B cell (primary cell): ENCODE measurements around the gene FBXO7. TPM values are rescaled to one million over a fixed set of nuclear protein-coding genes. Genes with fewer than 3 reads are reported as not detected.

Experiments used
- ATAC-seq: fragments of 200-7000 bp; cut with Tn5 transposase; one replicate; pipeline ENCODE4 v1.10.0; 2021; ENCODE audit warnings: low read depth, mild to moderate bottlenecking, moderate number of reproducible peaks, moderate library complexity
- CTCF ChIA-PET: fragments of 350-600 bp; sonication (Branson Sonifier 250); formaldehyde crosslinking; loops from one replicate; lab custom pipeline; 2021; ENCODE audit warnings: antibody characterized with exemption, inconsistent platforms; lab: Charles Lee
- POLR2A ChIA-PET: fragments of 350-600 bp; sonication (Branson Sonifier 250); formaldehyde crosslinking; loops from one replicate; lab custom pipeline; 2021; ENCODE audit warnings: antibody characterized with exemption; lab: Charles Lee
- DNase-seq: peaks from one replicate; pipeline ENCODE4 v3.0.0; 2013
- H2AFZ ChIP-seq: 2 replicates; pipeline ENCODE4 v1.6.1; 2012; ENCODE audit warnings: mild to moderate bottlenecking, low read depth, low read length; ENCODE audit not compliant: insufficient read depth, poor library complexity, severe bottlenecking
- H3K27ac ChIP-seq, 2 donors: 1 replicate in 1 of 2; 2 replicates in 1 of 2; pipeline ENCODE4 v1.5.1; 2012 to 2013; ENCODE audit warnings: low read length in 2 of 2, mild to moderate bottlenecking in 2 of 2, moderate library complexity in 1 of 2
- H3K27me3 ChIP-seq, 4 experiments: fragments of 200-600 bp in 1 of 4; sonication (generic) in 1 of 4; replicated peaks in 1 of 4; 1 replicate in 2 of 4; 2 replicates in 2 of 4; pipeline versions ENCODE4 v1.6.1 to v1.7.0; 2013 to 2016; ENCODE audit warnings: low read length in 3 of 4, mild to moderate bottlenecking in 2 of 4, mixed read lengths in 1 of 4, moderate library complexity in 1 of 4; ENCODE audit not compliant: insufficient read depth in 4 of 4, control insufficient read depth in 3 of 4; ENCODE audit errors: control extremely low read depth in 1 of 4
- H3K36me3 ChIP-seq, 2 experiments: replicated peaks in 1 of 2; 1 replicate in 1 of 2; 2 replicates in 1 of 2; pipeline versions ENCODE4 v1.6.1 to v1.7.1; 2013; ENCODE audit warnings: low read length in 1 of 2; ENCODE audit not compliant: insufficient read depth in 2 of 2, control insufficient read depth in 1 of 2; ENCODE audit errors: control extremely low read depth in 1 of 2, extremely low read depth in 1 of 2
- H3K4me1 ChIP-seq, 2 donors: fragments of 200-600 bp in 1 of 2; sonication (generic) in 1 of 2; 1 replicate in 1 of 2; 2 replicates in 1 of 2; pipeline versions ENCODE4 v1.5.1 to v1.6.1; 2013 to 2017; ENCODE audit warnings: low read length in 2 of 2; ENCODE audit not compliant: control insufficient read depth in 2 of 2, insufficient read depth in 2 of 2
- H3K4me2 ChIP-seq: replicated peaks from 2 replicates; pipeline ENCODE3; 2012; ENCODE audit warnings: mild to moderate bottlenecking, low read depth, low read length; ENCODE audit not compliant: poor library complexity, severe bottlenecking
- H3K4me3 ChIP-seq, 5 experiments: fragments of 200-600 bp in 1 of 5; sonication (generic) in 1 of 5; 1 replicate in 3 of 5; 2 replicates in 2 of 5; pipeline versions ENCODE4 v1.5.1 to v1.7.0; 2011 to 2016; ENCODE audit warnings: low read length in 4 of 5, mild to moderate bottlenecking in 4 of 5, low read depth in 2 of 5, control low read depth in 1 of 5, moderate library complexity in 1 of 5; ENCODE audit not compliant: insufficient read depth in 1 of 5; ENCODE audit errors: control extremely low read depth in 1 of 5, extremely low read depth in 1 of 5
- H3K79me2 ChIP-seq: fragments of 200-600 bp; sonication (generic); one replicate; pipeline ENCODE4 v1.6.0; 2016; ENCODE audit warnings: low read length; ENCODE audit not compliant: control insufficient read depth, insufficient read depth
- H3K9ac ChIP-seq: fragments of 200-600 bp; sonication (generic); 2 replicates; pipeline ENCODE4 v1.6.1; 2017; ENCODE audit warnings: mild to moderate bottlenecking, low read length, moderate library complexity
- H3K9me3 ChIP-seq, 3 donors: one replicate each; pipeline versions ENCODE4 v1.6.1 to v1.7.1; 2013; ENCODE audit warnings: low read length in 2 of 3; ENCODE audit not compliant: control insufficient read depth in 2 of 3, insufficient read depth in 1 of 3; ENCODE audit errors: control extremely low read depth in 1 of 3
- H4K20me1 ChIP-seq: 2 replicates; pipeline ENCODE4 v1.6.0; 2012; ENCODE audit warnings: mild to moderate bottlenecking, low read length; ENCODE audit not compliant: insufficient read depth, control insufficient read depth, poor library complexity, severe bottlenecking
- H3K27ac Mint-ChIP-seq: one replicate; pipeline ENCODE4 v1.8.0; 2021; ENCODE audit warnings: mixed read lengths
- H3K27me3 Mint-ChIP-seq: one replicate; pipeline ENCODE4 v1.8.0; 2021; ENCODE audit warnings: mixed read lengths
- H3K4me1 Mint-ChIP-seq: one replicate; pipeline ENCODE4 v1.8.0; 2021; ENCODE audit warnings: mixed read lengths
- H3K4me3 Mint-ChIP-seq: one replicate; pipeline ENCODE4 v1.8.0; 2021; ENCODE audit warnings: mixed read lengths
- H3K9me3 Mint-ChIP-seq: one replicate; pipeline ENCODE4 v1.8.0; 2022; ENCODE audit warnings: mixed read lengths; ENCODE audit not compliant: insufficient read depth
- CTCF ChIP-seq: fragments of 200-600 bp; IDR thresholded peaks from one replicate; pipeline ENCODE4 v1.8.0; 2022; ENCODE audit warnings: antibody characterized with exemption, mild to moderate bottlenecking
- EZH2 ChIP-seq: IDR thresholded peaks from 2 replicates; pipeline ENCODE4 v1.6.1; 2012; ENCODE audit warnings: borderline replicate concordance, low read depth, mild to moderate bottlenecking, moderate library complexity, low read length; ENCODE audit not compliant: insufficient read depth, poor library complexity, severe bottlenecking
- WGBS: methylation state at CpG from one replicate; pipeline ENCODE4 v1.1.5; 2013; ENCODE audit warnings: missing lambda C conversion rate; ENCODE audit not compliant: insufficient coverage; 5-methylcytosine and 5-hydroxymethylcytosine counted together
- intact Hi-C: fragments of 100-400 bp; cut with micrococcal nuclease; formaldehyde crosslinking; loops from one replicate; pipeline ENCODE4 v1.10.0; 2022
- polyA plus RNA-seq: library from polyadenylated mRNA; depleted of rRNA; stranded (reverse); fragments of >200 nt; gene quantifications from 2 replicates; pipeline ENCODE4 v1.2.3, GENCODE V29; 2012
- total RNA-seq, 2 donors: library from RNA; stranded (reverse); fragments of 120-200 nt in 1 of 2; gene quantifications; 1 replicate in 1 of 2; 2 replicates in 1 of 2; pipeline versions ENCODE4 v1.2.3 to v1.2.4, GENCODE V29; 2013 to 2022

Gene FBXO7
- total and polyA plus RNA-seq, 2 donors (not counting 1 experiment from before 2014, with no cell fraction given): 66.2 to 106 TPM

- ChIA-PET POLR2A (no interaction called here), CTCF (interaction anchor here (1.0 kb wide), 1 partner anchor 9 kb away, joined by 3 read pairs; no protein-coding TSS in a partner anchor)
- no peak overlapping the region for H3K4me2 ChIP-seq
- H2AFZ ChIP-seq: no peak overlapping the region
- no peaks in the 10 kb centered on the region for H4K20me1 ChIP-seq
- H3K9ac ChIP-seq: no peak overlapping the region
- no peaks in the 10 kb centered on the region for H3K79me2 ChIP-seq
- ATAC-seq (no peak), DNase-seq (no peak)
- H3K4me1 ChIP-seq: no peaks in the 10 kb centered on the region
- H3K27ac ChIP-seq: no peak overlapping the region
- intact Hi-C loops: no loop called here
- WGBS: 100% methylated on average over 1 of the region's 5 CpGs
- Mint-ChIP-seq H3K27me3 (peaks cover 3% of the 10 kb centered on the region), H3K4me1 (no peaks in the 10 kb centered on the region), H3K4me3 (no peak overlapping the region), H3K27ac (no peak overlapping the region), H3K9me3 (no peaks in the 10 kb centered on the region)
- peaks cover 0 to 5% (median 0%) of the 10 kb centered on the region in 3 donors for H3K9me3 ChIP-seq
- no peak overlapping the region for H3K4me3 ChIP-seq
- no peak for TF ChIP-seq EZH2
- TF ChIP-seq CTCF: no peak
- H3K36me3 ChIP-seq: no peaks in the 10 kb centered on the region
- H3K27me3 ChIP-seq: no peaks in the 10 kb centered on the region
These were observed 44.2 kb downstream of the FBXO7 start for GRCh38 chr22:32518848-32519247.

GRCh38 chr22:32520612-32521011 is 46.0 kb downstream of the FBXO7 start:
- Histone ChIP-seq H3K4me2 (no peak overlapping the region), H3K4me1 (no peaks in the 10 kb centered on the region), H3K36me3 (no peaks in the 10 kb centered on the region), H3K4me3 (no peak overlapping the region), H3K27me3 (no peaks in the 10 kb centered on the region), H3K27ac (no peak overlapping the region), H4K20me1 (no peaks in the 10 kb centered on the region), H3K79me2 (no peaks in the 10 kb centered on the region), H3K9ac (no peak overlapping the region), H3K9me3 (peaks cover 0 to 5% (median 0%) of the 10 kb centered on the region in 3 donors), H2AFZ (no peak overlapping the region)
- CTCF ChIA-PET: no interaction called here
- H3K4me1 Mint-ChIP-seq: no peaks in the 10 kb centered on the region
- no peaks in the 10 kb centered on the region for H3K9me3 Mint-ChIP-seq
- H3K27ac Mint-ChIP-seq: no peak overlapping the region
- no peak for DNase-seq
- WGBS: 95% methylated on average over 4 of the region's 5 CpGs
- H3K4me3 Mint-ChIP-seq: no peak overlapping the region
- peaks cover 3% of the 10 kb centered on the region for H3K27me3 Mint-ChIP-seq
- ATAC-seq: no peak
- POLR2A ChIA-PET: no interaction called here
- TF ChIP-seq EZH2 (no peak), CTCF (no peak)
- intact Hi-C loops: no loop called here
